HepG2 (cell line): ENCODE data around the gene SMTNL1. TPM values are rescaled to one million over a fixed set of nuclear protein-coding genes. Genes with fewer than 3 reads are reported as not detected.

Experiments used
- ADNP ChIP-seq: sonication (generic); formaldehyde crosslinking; IDR thresholded peaks from 2 replicates; pipeline ENCODE4 v1.4.0; 2020; ENCODE audit warnings: missing genetic modification reagents
- ARID5B ChIP-seq: IDR thresholded peaks from 2 replicates; pipeline ENCODE4 v1.4.0; 2020; ENCODE audit warnings: mild to moderate bottlenecking, missing genetic modification reagents
- KLF11 ChIP-seq: IDR thresholded peaks from 2 replicates; pipeline ENCODE4 v1.6.1; 2016; ENCODE audit warnings: missing compliant biosample characterization
- KMT2B ChIP-seq: IDR thresholded peaks from 2 replicates; pipeline ENCODE4 v1.6.1; 2016; ENCODE audit warnings: missing genetic modification reagents, missing compliant biosample characterization
- MED8 ChIP-seq: sonication (generic); formaldehyde crosslinking; IDR thresholded peaks from 2 replicates; pipeline ENCODE4 v1.8.1; 2023; ENCODE audit warnings: mild to moderate bottlenecking, missing genetic modification reagents; ENCODE audit not compliant: insufficient replicate concordance
- RBFOX2 ChIP-seq: fragments of 200-400 bp; formaldehyde crosslinking; IDR thresholded peaks from 2 replicates; pipeline ENCODE4 v1.6.1; 2017; ENCODE audit warnings: low read depth, mild to moderate bottlenecking, low read length
- SETDB1 ChIP-seq: sonication (generic); formaldehyde crosslinking; IDR thresholded peaks from 2 replicates; pipeline ENCODE4 v1.5.1; 2020; ENCODE audit warnings: missing genetic modification reagents, mild to moderate bottlenecking, borderline replicate concordance
- ZBTB10 ChIP-seq: sonication (generic); formaldehyde crosslinking; IDR thresholded peaks from 2 replicates; pipeline ENCODE4 v1.4.0; 2020; ENCODE audit warnings: missing genetic modification reagents, borderline replicate concordance
- ZBTB34 ChIP-seq: sonication (generic); formaldehyde crosslinking; IDR thresholded peaks from 2 replicates; pipeline ENCODE4 v1.8.0; 2022; ENCODE audit warnings: mild to moderate bottlenecking, missing genetic modification reagents
- ZNF318 ChIP-seq: sonication (generic); formaldehyde crosslinking; IDR thresholded peaks from 2 replicates; pipeline ENCODE4 v1.4.0; 2020; ENCODE audit warnings: mild to moderate bottlenecking, missing genetic modification reagents
- polyA plus RNA-seq, 8 experiments: library from polyadenylated mRNA; depleted of rRNA in 3 of 8; stranded (reverse) in 7 of 8; unstranded in 1 of 8; fragments of >200 nt; fragmentation: Illumina TruSeq in 4 of 8; extraction: Trizol in 4 of 8; gene quantifications; 2 replicates each; pipeline versions ENCODE4 v1.2.1 to v1.2.3, GENCODE V29; 2011 to 2016; ENCODE audit warnings: low read depth in 4 of 8, missing spikeins in 1 of 8, mixed read lengths in 1 of 8; ENCODE audit not compliant: insufficient read depth in 1 of 8
- total RNA-seq, 5 experiments: library from RNA; depleted of rRNA; stranded (reverse); fragments of >200 nt; fragmentation: Illumina TruSeq; extraction: Trizol; gene quantifications; 2 replicates each; pipeline ENCODE4 v1.2.3, GENCODE V29; 2016; ENCODE audit warnings: low read depth in 1 of 5

SMTNL1 gene
- total and polyA plus RNA-seq, 2 of the 13 experiments (the other 11 are each of a cell fraction or from before 2014, with no cell fraction given) = 0.04 TPM; not detected in 1

GRCh38 chr11:57508341-57509170, 28.8 kb upstream of the SMTNL1 start (continued):
- TF ChIP-seq ZBTB34 (CRISPR knock-in tag) (no peak), KLF11 (CRISPR knock-in tag) (no peak), ZBTB10 (no peak), ARID5B (CRISPR knock-in tag) (0 out of 2 replicates have a peak, but pooled peaks have one; percentile 15), RBFOX2 (no peak), KMT2B (CRISPR knock-in tag) (no peak), ZNF318 (CRISPR knock-in tag) (no peak), ADNP (CRISPR knock-in tag) (no peak), SETDB1 (no peak), MED8 (CRISPR knock-in tag) (no peak)
